ENCODE data around the gene KIAA0825.

Gene KIAA0825

GRCh38 chr5:94522117-94522516 lies 96.3 kb downstream of the KIAA0825 start:
- CTCF ChIA-PET = no interaction called here
- no peak for DNase-seq (ENCODE audit: low spot score)
- no peak overlapping the region for H3K27ac ChIP-seq
- no peak for TF ChIP-seq CTCF (conservative IDR thresholded peaks at IDR 0.05; ENCODE audit: low read depth)
- POLR2A ChIA-PET (ENCODE audit: low non-redundant PET) = no interaction called here

GRCh38 chr5:94517490-94518488 lies 100.6 kb downstream of the KIAA0825 start:
- ChIA-PET CTCF (interaction anchor here (0.5 to 0.7 kb wide), 2 partner anchors 175 to 179 kb away, joined by 3 to 4 read pairs; no protein-coding TSS in a partner anchor), POLR2A (ENCODE audit: low non-redundant PET) (no interaction called here)
- DNase-seq (ENCODE audit: low spot score) = no peak
- no peak overlapping the region for H3K27ac ChIP-seq
- no peak for TF ChIP-seq CTCF (conservative IDR thresholded peaks at IDR 0.05; ENCODE audit: low read depth)

- no peak for DNase-seq (ENCODE audit: low spot score)
- ChIA-PET CTCF (no interaction called here), POLR2A (ENCODE audit: low non-redundant PET) (no interaction called here)
- no peak overlapping the region for H3K27ac ChIP-seq
- no peak for TF ChIP-seq CTCF (conservative IDR thresholded peaks at IDR 0.05; ENCODE audit: low read depth)
Observed at GRCh38 chr5:94516148-94516547, 102.3 kb downstream of the KIAA0825 start.

GRCh38 chr5:94508461-94509148 lies 109.8 kb downstream of the KIAA0825 start:
- ChIA-PET CTCF (interaction anchor here (0.5 to 0.7 kb wide), 4 partner anchors 17 to 1733 kb away, joined by 3 read pairs; no protein-coding TSS in a partner anchor), POLR2A (ENCODE audit: low non-redundant PET) (no interaction called here)
- TF ChIP-seq CTCF (conservative IDR thresholded peaks at IDR 0.05; ENCODE audit: low read depth) = no peak
- H3K27ac ChIP-seq = no peak overlapping the region
- DNase-seq (ENCODE audit: low spot score) = no peak

- CTCF ChIA-PET = no interaction called here
- POLR2A ChIA-PET (ENCODE audit: low non-redundant PET) = no interaction called here
- no peak overlapping the region for H3K27ac ChIP-seq
- TF ChIP-seq CTCF (conservative IDR thresholded peaks at IDR 0.05; ENCODE audit: low read depth) = no peak
- DNase-seq (ENCODE audit: low spot score) = no peak
Observed at GRCh38 chr5:94505327-94506068, 112.9 kb downstream of the KIAA0825 start.

- DNase-seq (ENCODE audit: low spot score) = no peak
- no peak for TF ChIP-seq CTCF (conservative IDR thresholded peaks at IDR 0.05; ENCODE audit: low read depth)
Observed at GRCh38 chr5:94503677-94504076, 114.7 kb downstream of the KIAA0825 start.

More at GRCh38 chr5:94503677-94504076, 114.7 kb downstream of the KIAA0825 start:
- H3K27ac ChIP-seq = no peak overlapping the region
- ChIA-PET POLR2A (ENCODE audit: low non-redundant PET) (no interaction called here), CTCF (interaction anchor here (0.6 kb wide), 2 partner anchors 328 to 548 kb away, joined by 3 read pairs; no protein-coding TSS in a partner anchor)

Data from RWPE1 (cell line).